Measurements from ENCODE around the gene PFKFB4.
"Not testable (repeated sequence)": the region's sequence is repeated elsewhere in the genome, so short reads cannot be mapped to it uniquely, and the experiment has no call there.

The PFKFB4 gene

DNA sequence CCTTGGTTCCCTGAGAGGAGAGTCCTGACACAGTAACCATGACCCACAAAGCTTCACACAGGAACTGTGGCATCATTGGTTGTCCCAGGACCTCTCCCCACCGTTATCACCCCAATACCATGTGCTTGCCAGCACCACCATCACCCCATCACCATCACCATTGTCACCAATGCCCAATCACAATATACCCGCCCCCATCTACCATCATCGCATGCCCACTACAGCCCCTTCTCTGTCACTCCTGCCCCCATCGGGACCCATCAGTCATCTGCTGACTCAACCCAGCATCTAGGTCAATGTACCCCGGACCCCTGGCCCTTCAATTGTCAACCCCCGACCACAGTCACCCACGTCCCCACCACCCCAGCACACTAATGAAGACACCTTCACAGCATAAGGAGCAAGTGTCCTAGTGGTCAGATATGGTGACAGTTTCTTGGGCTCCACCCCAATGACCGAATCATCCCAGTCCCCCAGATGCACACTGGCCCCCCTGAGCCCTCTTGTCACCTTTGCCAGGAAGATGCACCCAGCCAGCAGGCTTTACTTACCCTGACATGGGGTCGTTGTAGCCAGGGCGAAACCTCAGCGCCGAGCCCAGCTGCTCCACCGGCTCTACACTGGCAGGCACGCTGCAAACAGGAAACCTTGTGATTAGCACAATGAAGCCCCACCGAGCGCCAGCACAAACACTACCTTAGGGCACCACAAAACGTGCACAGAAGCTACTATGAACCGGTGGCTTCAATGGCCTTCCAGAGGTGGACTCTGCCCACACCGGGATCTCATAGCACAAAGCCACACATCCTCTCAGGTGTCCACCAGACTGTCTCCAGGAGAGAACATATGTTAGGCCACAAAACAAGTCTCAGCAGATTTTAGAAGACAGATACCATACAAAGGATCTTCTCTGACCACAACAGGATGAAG lies 77.7 kb downstream of the PFKFB4 start:
- DNase-seq (ENCODE audit: extremely low read depth, low read depth), result no peak
- no peak overlapping the region for H3K4me3 ChIP-seq (replicated peaks; ENCODE audit: low read depth, low read length)
- TF ChIP-seq, protein P1, sequence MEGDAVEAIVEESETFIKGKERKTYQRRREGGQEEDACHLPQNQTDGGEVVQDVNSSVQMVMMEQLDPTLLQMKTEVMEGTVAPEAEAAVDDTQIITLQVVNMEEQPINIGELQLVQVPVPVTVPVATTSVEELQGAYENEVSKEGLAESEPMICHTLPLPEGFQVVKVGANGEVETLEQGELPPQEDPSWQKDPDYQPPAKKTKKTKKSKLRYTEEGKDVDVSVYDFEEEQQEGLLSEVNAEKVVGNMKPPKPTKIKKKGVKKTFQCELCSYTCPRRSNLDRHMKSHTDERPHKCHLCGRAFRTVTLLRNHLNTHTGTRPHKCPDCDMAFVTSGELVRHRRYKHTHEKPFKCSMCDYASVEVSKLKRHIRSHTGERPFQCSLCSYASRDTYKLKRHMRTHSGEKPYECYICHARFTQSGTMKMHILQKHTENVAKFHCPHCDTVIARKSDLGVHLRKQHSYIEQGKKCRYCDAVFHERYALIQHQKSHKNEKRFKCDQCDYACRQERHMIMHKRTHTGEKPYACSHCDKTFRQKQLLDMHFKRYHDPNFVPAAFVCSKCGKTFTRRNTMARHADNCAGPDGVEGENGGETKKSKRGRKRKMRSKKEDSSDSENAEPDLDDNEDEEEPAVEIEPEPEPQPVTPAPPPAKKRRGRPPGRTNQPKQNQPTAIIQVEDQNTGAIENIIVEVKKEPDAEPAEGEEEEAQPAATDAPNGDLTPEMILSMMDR (IDR thresholded peaks at IDR 0.05; ENCODE audit: low read depth, low read length, missing control alignments), result no peak

GRCh38 chr3:48477959-48478520 lies 78.6 kb downstream of the PFKFB4 start:
- TF ChIP-seq, protein P1 (IDR thresholded peaks at IDR 0.05; ENCODE audit: low read depth, low read length, missing control alignments), result no peak
- H3K4me3 ChIP-seq (replicated peaks; ENCODE audit: low read depth, low read length), result no peak overlapping the region
- no peak for DNase-seq (ENCODE audit: extremely low read depth, low read depth)

DNA sequence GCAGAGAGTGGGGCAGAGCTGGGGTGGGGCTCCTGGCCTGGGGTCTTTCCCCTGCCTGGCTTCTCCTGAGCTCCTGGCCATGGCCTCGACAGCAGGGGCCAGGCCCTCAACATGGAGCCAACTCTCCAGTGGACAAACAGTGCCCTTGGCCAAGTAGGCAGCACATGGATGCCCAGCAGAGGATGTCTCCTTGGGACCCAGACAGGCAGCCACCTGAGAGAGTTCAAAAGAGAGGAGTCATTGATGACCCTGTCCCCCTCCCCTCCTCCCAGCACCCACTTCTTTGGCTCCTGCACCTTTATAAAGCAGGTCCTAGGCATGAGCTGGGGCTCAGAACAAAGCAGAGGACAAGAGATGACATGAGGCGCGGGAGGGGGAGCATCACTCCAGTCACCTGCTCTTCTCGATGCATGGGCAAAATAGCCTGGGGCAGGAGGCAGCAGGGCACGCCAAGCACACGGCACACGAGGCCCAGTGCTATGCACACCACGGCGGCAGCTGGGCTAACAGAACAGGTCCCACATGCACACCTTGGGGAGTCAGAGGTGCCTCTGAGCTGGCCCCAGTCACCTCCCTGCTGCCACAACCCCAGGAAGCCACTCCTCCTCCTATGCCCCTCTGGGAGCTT lies 80.1 kb downstream of the PFKFB4 start:
- TF ChIP-seq, protein P1 (IDR thresholded peaks at IDR 0.05; ENCODE audit: low read depth, low read length, missing control alignments), result no peak
- H3K4me3 ChIP-seq (replicated peaks; ENCODE audit: low read depth, low read length), result no peak overlapping the region
- DNase-seq (ENCODE audit: extremely low read depth, low read depth), result no peak

- no peak overlapping the region for H3K4me3 ChIP-seq (replicated peaks; ENCODE audit: low read depth, low read length)
- TF ChIP-seq, protein P1 (IDR thresholded peaks at IDR 0.05; ENCODE audit: low read depth, low read length, missing control alignments), result no peak
Measured at GRCh38 chr3:48475188-48475587, 81.4 kb downstream of the PFKFB4 start.

GRCh38 chr3:48474619-48475018 lies 82.0 kb downstream of the PFKFB4 start:
- no peak overlapping the region for H3K4me3 ChIP-seq (replicated peaks; ENCODE audit: low read depth, low read length)
- TF ChIP-seq, protein P1 (IDR thresholded peaks at IDR 0.05; ENCODE audit: low read depth, low read length, missing control alignments), result no peak
- DNase-seq (ENCODE audit: extremely low read depth, low read depth), result no peak

More at GRCh38 chr3:48475188-48475587, 81.4 kb downstream of the PFKFB4 start:
- DNase-seq (ENCODE audit: extremely low read depth, low read depth), result no peak

DNA sequence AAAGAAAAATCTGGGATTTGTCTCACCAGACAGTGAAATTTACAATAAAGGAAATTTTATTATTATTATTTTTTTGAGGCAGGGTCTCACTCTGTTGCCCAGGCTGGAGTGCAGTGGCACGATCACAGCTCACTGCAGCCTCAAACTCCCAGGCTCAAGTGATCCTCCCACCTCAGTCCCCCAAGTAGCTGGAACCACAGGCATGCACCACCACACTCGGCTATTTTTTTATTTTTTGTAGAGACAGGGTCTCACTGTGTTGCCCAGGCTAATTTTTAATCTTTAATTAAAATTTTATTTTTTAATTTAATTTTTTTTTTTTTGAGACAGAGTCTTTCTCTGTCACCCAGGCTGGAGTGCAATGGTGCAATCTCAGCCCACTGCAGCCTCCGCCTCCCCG lies 82.6 kb downstream of the PFKFB4 start:
- H3K4me3 ChIP-seq (replicated peaks; ENCODE audit: low read depth, low read length); DNase-seq (ENCODE audit: extremely low read depth, low read depth): not testable (repeated sequence)

GRCh38 chr3:48473617-48473952 lies 83.0 kb downstream of the PFKFB4 start:
- no peak overlapping the region for H3K4me3 ChIP-seq (replicated peaks; ENCODE audit: low read depth, low read length)
- TF ChIP-seq, protein P1 (IDR thresholded peaks at IDR 0.05; ENCODE audit: low read depth, low read length, missing control alignments), result no peak
- DNase-seq (ENCODE audit: extremely low read depth, low read depth), result no peak

Measured in HFF-Myc (cell line).